ENCODE measurements around the gene SMOC2. TPM values are rescaled to one million over a fixed set of nuclear protein-coding genes. Genes with fewer than 3 reads are reported as not detected.

Gene SMOC2
- polyA plus RNA-seq, 3 donors: not detected

DNA sequence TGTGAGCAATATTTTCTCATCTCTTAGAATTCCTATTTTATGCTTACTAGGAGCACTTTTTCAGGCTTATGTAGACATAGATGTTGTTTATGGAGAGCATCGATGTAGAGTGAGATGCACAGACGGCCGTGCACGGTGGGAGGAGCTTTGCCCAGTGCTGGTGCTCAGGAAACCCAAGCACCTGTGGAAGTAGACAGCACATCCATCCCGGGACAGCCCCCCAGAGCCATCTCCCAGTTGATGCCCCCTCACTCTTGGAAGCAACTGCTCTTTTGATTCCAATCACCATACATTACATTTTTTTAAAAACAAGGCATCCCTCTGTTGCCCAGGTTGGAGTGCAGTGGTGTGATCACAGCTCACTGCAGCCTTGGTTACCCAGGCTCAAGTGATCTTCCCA lies 143.7 kb downstream of the SMOC2 start:
- DNase-seq: no peak
- Histone ChIP-seq H3K4me1 (ENCODE audit: control insufficient read depth in 1 of 2, insufficient read depth in 2 of 2, low read length in 2 of 2) (no peaks in the 10 kb centered on the region), H3K9me3 (replicated peaks in 1 of 2; ENCODE audit: control insufficient read depth in 1 of 2, insufficient read depth in 1 of 2, low read length in 2 of 2) (peaks cover 0 to 13% of the 10 kb centered on the region in 2 donors), H3K79me2 (ENCODE audit: insufficient read depth, low read length) (no peaks in the 10 kb centered on the region), H4K20me1 (ENCODE audit: insufficient read depth, low read length) (no peaks in the 10 kb centered on the region), H3K27me3 (ENCODE audit: control insufficient read depth in 2 of 2, insufficient read depth in 2 of 2, low read length in 2 of 2) (no peaks in the 10 kb centered on the region), H3K4me2 (replicated peaks; ENCODE audit: extremely low read depth, low read length, poor library complexity, severe bottlenecking) (no peak overlapping the region), H3K4me3 (replicated peaks in 1 of 3; ENCODE audit: low read depth in 2 of 3, low read length in 3 of 3) (no peak overlapping the region), H3K27ac (ENCODE audit: low read depth in 1 of 2, low read length in 2 of 2) (no peak overlapping the region), H3K9ac (ENCODE audit: insufficient read depth, low read length, poor library complexity, severe bottlenecking) (no peak overlapping the region), H3K36me3 (replicated peaks in 1 of 2; ENCODE audit: control insufficient read depth in 1 of 2, insufficient read depth in 2 of 2, low read length in 2 of 2) (no peaks in the 10 kb centered on the region), H2AFZ (ENCODE audit: insufficient read depth, low read depth, low read length, poor library complexity, severe bottlenecking) (no peak overlapping the region)
- no peak for TF ChIP-seq CTCF (IDR thresholded peaks at IDR 0.05)
- Mint-ChIP-seq H3K9me3 (peaks cover 0 to 15% (median 5%) of the 10 kb centered on the region in 7 donors), H3K27me3 (ENCODE audit: low read depth in 3 of 3) (peaks cover 0 to 1% (median 1%) of the 10 kb centered on the region in 3 donors), H3K4me1 (no peaks in the 10 kb centered on the region), H3K4me3 (no peak overlapping the region), H3K27ac (no peak overlapping the region), H3K36me3 (no peaks in the 10 kb centered on the region)
- WGBS (ENCODE audit: insufficient coverage): 94% methylated on average over 5 of the region's 5 CpGs
- intact Hi-C loops (cut with micrococcal nuclease): no loop called here

DNA sequence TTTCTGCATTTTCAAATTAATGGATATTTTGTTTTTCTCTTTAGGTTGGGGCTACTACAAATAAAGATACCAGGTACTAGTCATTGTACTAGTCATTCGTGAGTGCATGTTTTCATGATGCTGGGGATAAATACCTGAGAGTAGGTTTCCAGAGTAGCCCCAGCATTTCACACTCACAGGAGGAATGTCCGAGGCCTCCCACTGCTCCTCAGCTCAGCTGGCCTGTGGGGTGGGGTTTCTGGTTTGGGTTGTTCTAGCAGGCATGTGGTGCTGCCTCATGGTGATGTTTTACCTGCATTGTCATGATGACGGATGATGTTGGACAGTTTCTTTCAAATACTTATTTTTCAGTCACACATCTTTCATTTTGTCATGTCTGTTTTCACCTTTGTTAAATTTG lies 144.5 kb downstream of the SMOC2 start:
- no peaks in the 10 kb centered on the region for H3K27me3 ChIP-seq (ENCODE audit: control insufficient read depth in 2 of 2, insufficient read depth in 2 of 2, low read length in 2 of 2)
- no peak overlapping the region for H3K4me2 ChIP-seq (replicated peaks; ENCODE audit: extremely low read depth, low read length, poor library complexity, severe bottlenecking)
- H3K27me3 Mint-ChIP-seq (ENCODE audit: low read depth in 3 of 3): peaks cover 0 to 1% (median 1%) of the 10 kb centered on the region in 3 donors
- no peak overlapping the region for H3K27ac ChIP-seq (ENCODE audit: low read depth in 1 of 2, low read length in 2 of 2)
- no peaks in the 10 kb centered on the region for H3K4me1 Mint-ChIP-seq
- H3K36me3 Mint-ChIP-seq: no peaks in the 10 kb centered on the region
- no peak overlapping the region for H2AFZ ChIP-seq (ENCODE audit: insufficient read depth, low read depth, low read length, poor library complexity, severe bottlenecking)
- no peak overlapping the region for H3K4me3 Mint-ChIP-seq
- no peaks in the 10 kb centered on the region for H3K4me1 ChIP-seq (ENCODE audit: control insufficient read depth in 1 of 2, insufficient read depth in 2 of 2, low read length in 2 of 2)
- no peaks in the 10 kb centered on the region for H3K79me2 ChIP-seq (ENCODE audit: insufficient read depth, low read length)
- no peak overlapping the region for H3K9ac ChIP-seq (ENCODE audit: insufficient read depth, low read length, poor library complexity, severe bottlenecking)
- no CpG with 5 or more reads among the region's 3 CpGs for WGBS (ENCODE audit: insufficient coverage)
- no peak for DNase-seq
- no peak overlapping the region for H3K27ac Mint-ChIP-seq
- H3K9me3 ChIP-seq (replicated peaks in 1 of 2; ENCODE audit: control insufficient read depth in 1 of 2, insufficient read depth in 1 of 2, low read length in 2 of 2): peaks cover 0 to 13% of the 10 kb centered on the region in 2 donors
- no peak overlapping the region for H3K4me3 ChIP-seq (replicated peaks in 1 of 3; ENCODE audit: low read depth in 2 of 3, low read length in 3 of 3)
- H3K36me3 ChIP-seq (replicated peaks in 1 of 2; ENCODE audit: control insufficient read depth in 1 of 2, insufficient read depth in 2 of 2, low read length in 2 of 2): no peaks in the 10 kb centered on the region
- TF ChIP-seq CTCF (IDR thresholded peaks at IDR 0.05): no peak
- H4K20me1 ChIP-seq (ENCODE audit: insufficient read depth, low read length): no peaks in the 10 kb centered on the region
- intact Hi-C loops (cut with micrococcal nuclease): no loop called here
- H3K9me3 Mint-ChIP-seq: peaks cover 0 to 16% (median 5%) of the 10 kb centered on the region in 7 donors

Data from CD14-positive monocyte (primary cell).